Measurements from ENCODE around the gene LEPR. TPM values are rescaled to one million over a fixed set of nuclear protein-coding genes. Genes with fewer than 3 reads are reported as not detected.

LEPR gene, protein sequence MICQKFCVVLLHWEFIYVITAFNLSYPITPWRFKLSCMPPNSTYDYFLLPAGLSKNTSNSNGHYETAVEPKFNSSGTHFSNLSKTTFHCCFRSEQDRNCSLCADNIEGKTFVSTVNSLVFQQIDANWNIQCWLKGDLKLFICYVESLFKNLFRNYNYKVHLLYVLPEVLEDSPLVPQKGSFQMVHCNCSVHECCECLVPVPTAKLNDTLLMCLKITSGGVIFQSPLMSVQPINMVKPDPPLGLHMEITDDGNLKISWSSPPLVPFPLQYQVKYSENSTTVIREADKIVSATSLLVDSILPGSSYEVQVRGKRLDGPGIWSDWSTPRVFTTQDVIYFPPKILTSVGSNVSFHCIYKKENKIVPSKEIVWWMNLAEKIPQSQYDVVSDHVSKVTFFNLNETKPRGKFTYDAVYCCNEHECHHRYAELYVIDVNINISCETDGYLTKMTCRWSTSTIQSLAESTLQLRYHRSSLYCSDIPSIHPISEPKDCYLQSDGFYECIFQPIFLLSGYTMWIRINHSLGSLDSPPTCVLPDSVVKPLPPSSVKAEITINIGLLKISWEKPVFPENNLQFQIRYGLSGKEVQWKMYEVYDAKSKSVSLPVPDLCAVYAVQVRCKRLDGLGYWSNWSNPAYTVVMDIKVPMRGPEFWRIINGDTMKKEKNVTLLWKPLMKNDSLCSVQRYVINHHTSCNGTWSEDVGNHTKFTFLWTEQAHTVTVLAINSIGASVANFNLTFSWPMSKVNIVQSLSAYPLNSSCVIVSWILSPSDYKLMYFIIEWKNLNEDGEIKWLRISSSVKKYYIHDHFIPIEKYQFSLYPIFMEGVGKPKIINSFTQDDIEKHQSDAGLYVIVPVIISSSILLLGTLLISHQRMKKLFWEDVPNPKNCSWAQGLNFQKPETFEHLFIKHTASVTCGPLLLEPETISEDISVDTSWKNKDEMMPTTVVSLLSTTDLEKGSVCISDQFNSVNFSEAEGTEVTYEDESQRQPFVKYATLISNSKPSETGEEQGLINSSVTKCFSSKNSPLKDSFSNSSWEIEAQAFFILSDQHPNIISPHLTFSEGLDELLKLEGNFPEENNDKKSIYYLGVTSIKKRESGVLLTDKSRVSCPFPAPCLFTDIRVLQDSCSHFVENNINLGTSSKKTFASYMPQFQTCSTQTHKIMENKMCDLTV
- 13.4 and 19.6 TPM in 2 replicates for total RNA-seq

GRCh38 chr1:65420590-65421350 lies at the start of gene LEPR, which contains the start of gene LEPROT:
Gene LEPR, plus strand, starts transcription at chr1:65420668. Its CDS starts 144,898 bp downstream, at chr1:65565566.
Gene LEPROT, plus strand, starts transcription at chr1:65420668. Its CDS starts 57 bp downstream, at chr1:65420725.

Small RNA genes within 50 kb of the gene (small RNA-seq; reads per million reads assigned to genes)
- not detected for gene RNU2-15P

Other genes starting within 250 kb of the LEPR start
- gene DNAJC6, start 111.1 kb upstream of the LEPR start, total RNA-seq = 37.3 and 45.8 TPM in 2 replicates
- gene LEPROT, start within 50 bp of the LEPR start, total RNA-seq = 83.5 and 89.7 TPM in 2 replicates